HepG2 (cell line): ENCODE measurements around the gene ZSCAN21. TPM values are rescaled to one million over a fixed set of nuclear protein-coding genes. Genes with fewer than 3 reads are reported as not detected.

Experiments used
- ARID2 ChIP-seq: sonication (generic); formaldehyde crosslinking; IDR thresholded peaks from 2 replicates; pipeline ENCODE4 v1.8.1; 2022; ENCODE audit warnings: mild to moderate bottlenecking, missing genetic modification reagents, borderline replicate concordance
- CSRNP1 ChIP-seq: sonication (generic); formaldehyde crosslinking; IDR thresholded peaks from 2 replicates; pipeline ENCODE4 v1.8.1; 2023; ENCODE audit warnings: mild to moderate bottlenecking, missing genetic modification reagents
- HMG20B ChIP-seq: conservative IDR thresholded peaks from 2 replicates; pipeline ENCODE4 v1.6.1; 2016; ENCODE audit warnings: missing genetic modification reagents, missing compliant biosample characterization
- KLF6 ChIP-seq: IDR thresholded peaks from 2 replicates; pipeline ENCODE4 v1.8.0; 2016; ENCODE audit warnings: missing biosample characterization, missing genetic modification reagents
- NFE2 ChIP-seq: sonication (generic); formaldehyde crosslinking; IDR thresholded peaks from 2 replicates; pipeline ENCODE4 v1.4.0; 2020; ENCODE audit warnings: missing genetic modification reagents
- NFE2L1 ChIP-seq: sonication (generic); formaldehyde crosslinking; IDR thresholded peaks from 2 replicates; pipeline ENCODE4 v1.4.0; 2020; ENCODE audit warnings: missing genetic modification reagents, mild to moderate bottlenecking, borderline replicate concordance
- NRL ChIP-seq: sonication (generic); formaldehyde crosslinking; IDR thresholded peaks from 2 replicates; pipeline ENCODE4 v1.5.0; 2020; ENCODE audit warnings: missing genetic modification reagents, mild to moderate bottlenecking, moderate library complexity, borderline replicate concordance
- PHF5A ChIP-seq: IDR thresholded peaks from one replicate; pipeline ENCODE4 v1.6.1; 2018; ENCODE audit warnings: low read depth, missing genetic modification reagents; ENCODE audit not compliant: unreplicated experiment
- PRPF4 ChIP-seq: fragments of 200-400 bp; formaldehyde crosslinking; IDR thresholded peaks from 2 replicates; pipeline ENCODE4 v1.6.1; 2016; ENCODE audit warnings: low read length, low read depth; ENCODE audit not compliant: poor library complexity, severe bottlenecking
- RBM39 ChIP-seq: fragments of 200-400 bp; formaldehyde crosslinking; IDR thresholded peaks from one replicate; pipeline ENCODE4 v1.6.1; 2018; ENCODE audit warnings: antibody characterized with exemption, mild to moderate bottlenecking, low read depth, low read length; ENCODE audit not compliant: poor library complexity, severe bottlenecking
- RXRB ChIP-seq: IDR thresholded peaks from 2 replicates; pipeline ENCODE4 v1.6.1; 2016; ENCODE audit warnings: borderline replicate concordance, missing genetic modification reagents, missing compliant biosample characterization
- SRSF9 ChIP-seq: fragments of 200-400 bp; formaldehyde crosslinking; IDR thresholded peaks from 2 replicates; pipeline ENCODE4 v1.6.1; 2018; ENCODE audit warnings: borderline replicate concordance, mild to moderate bottlenecking, low read depth, low read length; ENCODE audit not compliant: insufficient read depth, poor library complexity, severe bottlenecking
- TERF1 ChIP-seq: sonication (generic); formaldehyde crosslinking; IDR thresholded peaks from 2 replicates; pipeline ENCODE4 v1.8.0; 2022; ENCODE audit warnings: mild to moderate bottlenecking, missing genetic modification reagents, moderate library complexity
- TOE1 ChIP-seq: sonication (generic); formaldehyde crosslinking; IDR thresholded peaks from 2 replicates; pipeline ENCODE4 v1.4.0; 2020; ENCODE audit warnings: mild to moderate bottlenecking, missing genetic modification reagents
- ZBTB20 ChIP-seq: sonication (generic); formaldehyde crosslinking; IDR thresholded peaks from 2 replicates; pipeline ENCODE4 v1.8.1; 2023; ENCODE audit warnings: missing genetic modification reagents, low read depth, mild to moderate bottlenecking, borderline replicate concordance
- ZBTB4 ChIP-seq: sonication (generic); formaldehyde crosslinking; IDR thresholded peaks from 2 replicates; pipeline ENCODE4 v1.4.0; 2020; ENCODE audit warnings: missing genetic modification reagents, mild to moderate bottlenecking, borderline replicate concordance
- ZNF230 ChIP-seq: sonication (generic); formaldehyde crosslinking; IDR thresholded peaks from 2 replicates; pipeline ENCODE4 v1.4.0; 2020; ENCODE audit warnings: mild to moderate bottlenecking, missing genetic modification reagents
- ZNF501 ChIP-seq: sonication (generic); formaldehyde crosslinking; IDR thresholded peaks from 2 replicates; pipeline ENCODE4 v1.5.1; 2020; ENCODE audit warnings: mild to moderate bottlenecking, moderate library complexity, missing genetic modification reagents
- ZNF546 ChIP-seq: sonication (generic); formaldehyde crosslinking; conservative IDR thresholded peaks from 2 replicates; pipeline ENCODE4 v1.8.1; 2023; ENCODE audit warnings: mild to moderate bottlenecking, missing genetic modification reagents
- ZNF83 ChIP-seq: sonication (generic); formaldehyde crosslinking; IDR thresholded peaks from 2 replicates; pipeline ENCODE4 v1.4.0; 2020; ENCODE audit warnings: missing genetic modification reagents, mild to moderate bottlenecking, borderline replicate concordance
- polyA plus RNA-seq, 8 experiments: library from polyadenylated mRNA; depleted of rRNA in 3 of 8; stranded (reverse) in 7 of 8; unstranded in 1 of 8; fragments of >200 nt; fragmentation: Illumina TruSeq in 4 of 8; extraction: Trizol in 4 of 8; gene quantifications; 2 replicates each; pipeline versions ENCODE4 v1.2.1 to v1.2.3, GENCODE V29; 2011 to 2016; ENCODE audit warnings: low read depth in 4 of 8, missing spikeins in 1 of 8, mixed read lengths in 1 of 8; ENCODE audit not compliant: insufficient read depth in 1 of 8
- total RNA-seq, 5 experiments: library from RNA; depleted of rRNA; stranded (reverse); fragments of >200 nt; fragmentation: Illumina TruSeq; extraction: Trizol; gene quantifications; 2 replicates each; pipeline ENCODE4 v1.2.3, GENCODE V29; 2016; ENCODE audit warnings: low read depth in 1 of 5

ZSCAN21 gene
- total and polyA plus RNA-seq, 2 of the 13 experiments (the other 11 are each of a cell fraction or from before 2014, with no cell fraction given), result 7.0 to 10.0 TPM

- TF ChIP-seq ZBTB4 (CRISPR knock-in tag) (no peak), RBM39 (no peak), HMG20B (CRISPR knock-in tag) (no peak), RXRB (CRISPR knock-in tag) (peak; percentile 69), NFE2 (no peak), ZNF546 (CRISPR knock-in tag) (peak; percentile 98), ZBTB20 (CRISPR knock-in tag) (0 out of 2 replicates have a peak, but pooled peaks have one; percentile 24), TERF1 (CRISPR knock-in tag) (peak; percentile 85), ZNF501 (CRISPR knock-in tag) (peak; percentile 85), KLF6 (CRISPR knock-in tag) (peak; percentile 94; the same call in 1 of the 2 replicates), CSRNP1 (CRISPR knock-in tag) (peak; percentile 86), SRSF9 (no peak), ZNF83 (CRISPR knock-in tag) (peak; percentile 87; the same call in 1 of the 2 replicates), PHF5A (CRISPR knock-in tag) (peak; percentile 81), NRL (CRISPR knock-in tag) (peak; percentile 98), TOE1 (CRISPR knock-in tag) (peak; percentile 90; the same call in 1 of the 2 replicates), NFE2L1 (CRISPR knock-in tag) (no peak), PRPF4 (no peak), ZNF230 (peak; percentile 84; the same call in 1 of the 2 replicates), ARID2 (CRISPR knock-in tag) (peak; percentile 42; the same call in 1 of the 2 replicates)
Measured at GRCh38 chr7:100088621-100089457, 39.3 kb downstream of the ZSCAN21 start, which contains the start of gene COPS6 (continued).
